ENCODE measurements around the gene MINDY1. TPM values are rescaled to one million over a fixed set of nuclear protein-coding genes. Genes with fewer than 3 reads are reported as not detected.

The MINDY1 gene
- total and polyA plus RNA-seq, 9 of the 15 experiments (the other 6 are each of a cell fraction or from before 2014, with no cell fraction given), result 0.49 to 11.0 (median 6.0) TPM

DNA sequence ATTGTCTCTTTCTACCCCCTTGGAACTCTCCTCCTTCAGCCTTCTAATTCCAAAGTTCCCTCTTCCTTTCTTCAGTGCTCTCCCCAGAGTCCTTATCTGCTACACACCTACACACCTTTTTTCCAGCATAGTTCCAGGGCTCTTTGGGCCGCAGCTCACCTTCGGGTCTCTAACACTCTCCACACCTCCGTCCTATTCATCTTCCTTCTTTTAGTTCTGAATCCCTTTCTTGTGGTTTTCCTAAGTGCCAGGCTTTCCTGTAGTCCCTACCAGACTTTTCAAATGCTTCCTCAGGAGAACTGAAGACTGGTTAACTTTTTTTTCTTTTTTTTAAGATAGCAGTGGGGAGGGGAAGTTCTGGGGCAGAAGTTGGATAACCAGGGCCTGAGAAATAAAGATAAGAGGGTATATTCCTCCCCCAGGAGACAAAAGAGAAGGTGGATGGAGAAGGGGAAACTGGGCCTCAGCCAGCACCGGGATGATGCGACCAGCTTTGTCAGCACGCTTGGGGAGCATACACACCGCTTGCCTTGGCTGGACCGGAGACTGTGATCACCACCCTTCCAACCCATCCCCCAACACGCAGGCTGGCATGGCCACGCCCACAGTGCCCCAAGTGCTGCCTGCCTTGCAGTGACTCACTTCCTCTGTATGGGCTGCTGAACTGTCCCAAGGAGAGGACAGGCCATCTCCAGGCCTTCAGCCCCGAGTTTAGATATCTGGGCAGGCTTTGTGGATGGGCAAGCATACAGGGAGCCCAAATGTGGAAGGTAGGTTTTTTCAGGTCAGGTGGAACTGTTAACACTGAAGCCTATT is 29.6 kb downstream of the MINDY1 start (continued):
- no peak for TF ChIP-seq E2F1 (CRISPR knock-in tag; IDR thresholded peaks at IDR 0.05)
- TF ChIP-seq, protein P1, sequence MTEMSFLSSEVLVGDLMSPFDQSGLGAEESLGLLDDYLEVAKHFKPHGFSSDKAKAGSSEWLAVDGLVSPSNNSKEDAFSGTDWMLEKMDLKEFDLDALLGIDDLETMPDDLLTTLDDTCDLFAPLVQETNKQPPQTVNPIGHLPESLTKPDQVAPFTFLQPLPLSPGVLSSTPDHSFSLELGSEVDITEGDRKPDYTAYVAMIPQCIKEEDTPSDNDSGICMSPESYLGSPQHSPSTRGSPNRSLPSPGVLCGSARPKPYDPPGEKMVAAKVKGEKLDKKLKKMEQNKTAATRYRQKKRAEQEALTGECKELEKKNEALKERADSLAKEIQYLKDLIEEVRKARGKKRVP (CRISPR knock-in tag; IDR thresholded peaks at IDR 0.05), result no peak
- no peak for TF ChIP-seq PCBP1 (IDR thresholded peaks at IDR 0.05; ENCODE audit: low read depth, low read length, poor library complexity, severe bottlenecking)
- no peak for TF ChIP-seq SNRNP70 (optimal IDR thresholded peaks at IDR 0.05; ENCODE audit: low read depth, low read length)
- TF ChIP-seq PHB2 (IDR thresholded peaks at IDR 0.05; ENCODE audit: low read depth), result peak; percentile 55
- TF ChIP-seq FOXK1 (CRISPR knock-in tag; IDR thresholded peaks at IDR 0.05; ENCODE audit: borderline replicate concordance), result no peak
- TF ChIP-seq UBTF (IDR thresholded peaks at IDR 0.05; ENCODE audit: borderline replicate concordance in 1 of 2, low read depth in 2 of 2, low read length in 2 of 2), result peak; percentile 83 to 90; a peak in 3 of 4 replicates
- TF ChIP-seq JUND (IDR thresholded peaks at IDR 0.05; ENCODE audit: borderline replicate concordance, low read depth, low read length), result peak; percentile 77
- peak; percentile 83; the same call in 2 of the 3 replicates for TF ChIP-seq JUND (tag; IDR thresholded peaks at IDR 0.05; ENCODE audit: borderline replicate concordance, low read depth, low read length)
- TF ChIP-seq, protein P2, sequence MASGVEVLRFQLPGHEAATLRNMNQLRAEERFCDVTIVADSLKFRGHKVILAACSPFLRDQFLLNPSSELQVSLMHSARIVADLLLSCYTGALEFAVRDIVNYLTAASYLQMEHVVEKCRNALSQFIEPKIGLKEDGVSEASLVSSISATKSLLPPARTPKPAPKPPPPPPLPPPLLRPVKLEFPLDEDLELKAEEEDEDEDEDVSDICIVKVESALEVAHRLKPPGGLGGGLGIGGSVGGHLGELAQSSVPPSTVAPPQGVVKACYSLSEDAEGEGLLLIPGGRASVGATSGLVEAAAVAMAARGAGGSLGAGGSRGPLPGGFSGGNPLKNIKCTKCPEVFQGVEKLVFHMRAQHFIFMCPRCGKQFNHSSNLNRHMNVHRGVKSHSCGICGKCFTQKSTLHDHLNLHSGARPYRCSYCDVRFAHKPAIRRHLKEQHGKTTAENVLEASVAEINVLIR (CRISPR knock-in tag; IDR thresholded peaks at IDR 0.05), result no peak
- no peak for TF ChIP-seq ELF4 (CRISPR knock-in tag; IDR thresholded peaks at IDR 0.05)
- no peak for TF ChIP-seq CEBPG (CRISPR knock-in tag; IDR thresholded peaks at IDR 0.05)
- TF ChIP-seq CEBPG (tag; conservative IDR thresholded peaks at IDR 0.05 in 1 of 2, IDR thresholded peaks at IDR 0.05 in 1 of 2), result no peak
- peak; percentile 51 for TF ChIP-seq GABPA (tag; conservative IDR thresholded peaks at IDR 0.05; ENCODE audit: low read depth)
- no peak for TF ChIP-seq FIP1L1 (IDR thresholded peaks at IDR 0.05; ENCODE audit: low read depth, low read length, poor library complexity, severe bottlenecking)
- TF ChIP-seq HNRNPLL (IDR thresholded peaks at IDR 0.05; ENCODE audit: low read depth, low read length, poor library complexity, severe bottlenecking), result no peak
- peak; percentile 72 for TF ChIP-seq CREM (IDR thresholded peaks at IDR 0.05; ENCODE audit: low read depth)
- no peak for TF ChIP-seq HIVEP1 (CRISPR knock-in tag; IDR thresholded peaks at IDR 0.05)
- TF ChIP-seq TAL1 (IDR thresholded peaks at IDR 0.05), result peak; percentile 90

Measured in K562 (cell line).